ENCODE data around the gene COL1A1. TPM values are rescaled to one million over a fixed set of nuclear protein-coding genes. Genes with fewer than 3 reads are reported as not detected.

Gene COL1A1
- total and polyA plus RNA-seq, 2 experiments from 2014 or later: 1,063 to 6,071 TPM

GRCh38 chr17:50184064-50184463 is 17.4 kb downstream of the COL1A1 start:
- Histone ChIP-seq H3K27ac (peak overlapping the region; percentile 63), H3K4me3 (no peak overlapping the region), H2AFZ (no peak overlapping the region), H3K79me2 (no peaks in the 10 kb centered on the region), H3K4me1 (ENCODE audit: insufficient read depth) (peaks cover under 1% of the 10 kb centered on the region), H3K27me3 (no peaks in the 10 kb centered on the region), H3K9me3 (ENCODE audit: low read depth) (no peaks in the 10 kb centered on the region), H3K36me3 (replicated peaks; ENCODE audit: insufficient read depth, low read depth) (no peaks in the 10 kb centered on the region), H3K9me2 (replicated peaks; ENCODE audit: insufficient read depth) (no peaks in the 10 kb centered on the region), H3K4me2 (no peak overlapping the region), H4K20me1 (ENCODE audit: insufficient read depth, poor library complexity, severe bottlenecking) (peaks cover 25% of the 10 kb centered on the region)
- 56% methylated on average over 8 of the region's 8 CpGs for WGBS (ENCODE audit: low lambda C conversion rate, missing lambda C conversion rate)
- no peak for DNase-seq (ENCODE audit: low spot score)
- TF ChIP-seq, protein P1, sequence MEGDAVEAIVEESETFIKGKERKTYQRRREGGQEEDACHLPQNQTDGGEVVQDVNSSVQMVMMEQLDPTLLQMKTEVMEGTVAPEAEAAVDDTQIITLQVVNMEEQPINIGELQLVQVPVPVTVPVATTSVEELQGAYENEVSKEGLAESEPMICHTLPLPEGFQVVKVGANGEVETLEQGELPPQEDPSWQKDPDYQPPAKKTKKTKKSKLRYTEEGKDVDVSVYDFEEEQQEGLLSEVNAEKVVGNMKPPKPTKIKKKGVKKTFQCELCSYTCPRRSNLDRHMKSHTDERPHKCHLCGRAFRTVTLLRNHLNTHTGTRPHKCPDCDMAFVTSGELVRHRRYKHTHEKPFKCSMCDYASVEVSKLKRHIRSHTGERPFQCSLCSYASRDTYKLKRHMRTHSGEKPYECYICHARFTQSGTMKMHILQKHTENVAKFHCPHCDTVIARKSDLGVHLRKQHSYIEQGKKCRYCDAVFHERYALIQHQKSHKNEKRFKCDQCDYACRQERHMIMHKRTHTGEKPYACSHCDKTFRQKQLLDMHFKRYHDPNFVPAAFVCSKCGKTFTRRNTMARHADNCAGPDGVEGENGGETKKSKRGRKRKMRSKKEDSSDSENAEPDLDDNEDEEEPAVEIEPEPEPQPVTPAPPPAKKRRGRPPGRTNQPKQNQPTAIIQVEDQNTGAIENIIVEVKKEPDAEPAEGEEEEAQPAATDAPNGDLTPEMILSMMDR (IDR thresholded peaks at IDR 0.05; ENCODE audit: poor library complexity): peak; percentile 12
- no peak for TF ChIP-seq EZH2phosphoT487 (IDR thresholded peaks at IDR 0.05; ENCODE audit: low read depth, severe bottlenecking, unreplicated experiment)
- TF ChIP-seq EZH2 (IDR thresholded peaks at IDR 0.05; ENCODE audit: borderline replicate concordance): no peak

- Histone ChIP-seq H3K4me2 (no peak overlapping the region), H3K36me3 (replicated peaks; ENCODE audit: insufficient read depth, low read depth) (no peaks in the 10 kb centered on the region), H3K27me3 (no peaks in the 10 kb centered on the region), H3K9me2 (replicated peaks; ENCODE audit: insufficient read depth) (no peaks in the 10 kb centered on the region), H2AFZ (no peak overlapping the region), H3K9me3 (ENCODE audit: low read depth) (no peaks in the 10 kb centered on the region), H3K4me1 (ENCODE audit: insufficient read depth) (peaks cover 6% of the 10 kb centered on the region), H3K27ac (no peak overlapping the region), H3K79me2 (no peaks in the 10 kb centered on the region), H3K4me3 (no peak overlapping the region), H4K20me1 (ENCODE audit: insufficient read depth, poor library complexity, severe bottlenecking) (peaks cover 19% of the 10 kb centered on the region)
- TF ChIP-seq EZH2 (IDR thresholded peaks at IDR 0.05; ENCODE audit: borderline replicate concordance) (no peak), EZH2phosphoT487 (IDR thresholded peaks at IDR 0.05; ENCODE audit: low read depth, severe bottlenecking, unreplicated experiment) (no peak)
- TF ChIP-seq, protein P1 (IDR thresholded peaks at IDR 0.05; ENCODE audit: poor library complexity): no peak
- WGBS (ENCODE audit: low lambda C conversion rate, missing lambda C conversion rate): 70% methylated on average over 12 of the region's 12 CpGs
- no peak for DNase-seq (ENCODE audit: low spot score)
Observed at GRCh38 chr17:50183421-50183994, 17.9 kb downstream of the COL1A1 start.

DNA sequence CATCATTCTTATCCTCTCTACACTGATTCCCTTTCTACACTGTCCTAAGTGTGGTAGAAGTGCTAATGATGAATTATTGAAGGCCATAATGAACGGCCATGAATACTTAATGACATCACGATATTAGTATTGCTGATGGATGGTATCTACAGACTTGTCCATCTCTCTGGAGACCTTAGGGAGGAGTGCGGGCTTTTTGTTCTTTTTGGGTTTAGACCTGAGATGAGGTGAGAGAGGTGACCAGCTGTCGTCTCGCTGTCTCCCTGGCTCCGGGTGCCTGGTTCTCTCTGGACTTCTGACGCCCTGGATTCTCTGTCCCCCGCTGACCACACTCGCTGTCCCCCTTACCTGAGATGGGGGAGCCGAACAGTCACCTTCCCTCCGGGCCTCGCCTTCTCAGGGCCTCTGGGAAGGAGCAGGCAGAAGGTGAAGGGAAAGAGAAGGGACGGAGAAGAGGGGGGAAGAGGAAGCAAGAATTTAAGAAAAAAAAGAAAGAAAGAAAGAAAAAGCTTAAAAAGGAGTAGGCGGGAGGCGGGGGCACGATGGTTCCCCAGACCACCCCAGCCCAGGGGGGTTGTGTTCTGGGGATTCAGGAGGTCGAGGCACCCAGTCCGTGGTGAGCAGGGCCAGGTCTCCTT is 18.5 kb downstream of the COL1A1 start:
- TF ChIP-seq EZH2phosphoT487 (IDR thresholded peaks at IDR 0.05; ENCODE audit: low read depth, severe bottlenecking, unreplicated experiment) (no peak), EZH2 (IDR thresholded peaks at IDR 0.05; ENCODE audit: borderline replicate concordance) (no peak)
- TF ChIP-seq, protein P1 (IDR thresholded peaks at IDR 0.05; ENCODE audit: poor library complexity): no peak
- WGBS (ENCODE audit: low lambda C conversion rate, missing lambda C conversion rate): 90% methylated on average over 18 of the region's 18 CpGs
- no peaks in the 10 kb centered on the region for H3K36me3 ChIP-seq (replicated peaks; ENCODE audit: insufficient read depth, low read depth)
- no peak for DNase-seq (ENCODE audit: low spot score)
- H3K27me3 ChIP-seq: no peaks in the 10 kb centered on the region
- no peak overlapping the region for H3K4me2 ChIP-seq
- peak overlapping the region; percentile 59 for H3K27ac ChIP-seq
- peaks cover 12% of the 10 kb centered on the region for H3K4me1 ChIP-seq (ENCODE audit: insufficient read depth)
- H3K79me2 ChIP-seq: no peaks in the 10 kb centered on the region
- H4K20me1 ChIP-seq (ENCODE audit: insufficient read depth, poor library complexity, severe bottlenecking): peaks cover 13% of the 10 kb centered on the region
- H2AFZ ChIP-seq: no peak overlapping the region
- H3K9me2 ChIP-seq (replicated peaks; ENCODE audit: insufficient read depth): no peaks in the 10 kb centered on the region
- no peaks in the 10 kb centered on the region for H3K9me3 ChIP-seq (ENCODE audit: low read depth)
- H3K4me3 ChIP-seq: no peak overlapping the region

All from hepatocyte (in vitro differentiated cells).